ENCODE results near the gene IMPA2.

- TF ChIP-seq ELK1 (IDR thresholded peaks at IDR 0.05; ENCODE audit: borderline replicate concordance, low read depth, low read length) (no peak), CTCF (conservative IDR thresholded peaks at IDR 0.05; ENCODE audit: low read depth, low read length) (no peak), POLR2A (IDR thresholded peaks at IDR 0.05; ENCODE audit: low read depth, low read length) (no peak)
Observed at GRCh38 chr18:11994703-11995444, 13.6 kb downstream of the IMPA2 start.
